ENCODE measurements around the gene TAPBP. TPM values are rescaled to one million over a fixed set of nuclear protein-coding genes. Genes with fewer than 3 reads are reported as not detected.
A peak's percentile ranks its signal among the peaks of the same experiment; 100 is the strongest.
"Not testable (repeated sequence)": the region's sequence is repeated elsewhere in the genome, so short reads cannot be mapped to it uniquely, and the experiment has no call there.

TAPBP gene
- total RNA-seq, 1 donor from 2014 or later: 1.7 TPM

DNA sequence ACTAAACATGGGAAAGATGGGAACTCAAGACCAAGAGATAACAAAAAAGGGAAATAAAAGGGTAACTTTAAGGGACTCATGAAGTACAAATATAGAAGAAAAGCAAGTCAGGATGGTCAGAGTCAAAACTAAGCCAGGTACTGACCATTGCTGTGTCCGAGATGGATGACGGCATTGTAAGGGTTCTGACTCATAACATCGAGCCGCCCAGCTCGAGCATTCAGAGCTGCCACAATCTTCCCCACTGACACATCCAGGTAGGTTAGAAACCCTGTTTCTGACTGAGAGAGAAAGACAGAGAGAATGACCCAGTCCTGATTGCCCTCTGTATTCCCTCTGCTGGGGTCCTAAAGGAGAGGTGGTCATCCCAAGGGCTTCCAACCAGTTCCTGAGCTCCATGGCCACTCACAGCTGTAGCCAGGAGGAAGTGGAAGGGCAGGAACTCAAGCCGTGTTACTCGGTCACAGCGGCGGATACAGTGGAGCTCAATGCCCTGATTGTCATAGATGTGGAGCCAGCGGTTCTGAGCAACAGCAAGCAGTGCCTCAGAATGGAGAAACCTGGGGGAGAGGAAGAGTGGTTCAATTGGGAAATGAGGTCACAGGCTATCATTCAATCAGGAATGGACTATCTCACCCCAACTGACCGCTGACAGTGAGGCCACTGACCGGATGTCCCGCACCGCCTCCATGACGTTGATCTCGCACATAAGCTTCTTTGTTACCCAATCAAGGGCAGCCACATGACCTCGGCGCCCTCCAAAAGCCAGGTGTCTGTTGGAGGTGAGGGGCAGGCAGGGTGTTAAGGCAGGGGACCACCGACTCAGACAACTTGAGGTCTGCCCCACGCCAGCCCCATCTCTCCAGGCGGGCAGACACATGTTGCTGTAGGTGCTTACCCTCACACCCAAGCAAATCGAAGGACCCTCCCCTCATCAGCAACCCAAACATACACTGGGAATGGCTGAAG is 26.6 kb downstream of the TAPBP start:
- Mint-ChIP-seq H3K36me3 (peaks cover 12% of the 10 kb centered on the region), H3K4me3 (peak overlapping the region; percentile 99), H3K27ac (no peak overlapping the region), H3K4me1 (peaks cover 31% of the 10 kb centered on the region), H3K27me3 (ENCODE audit: insufficient read depth, low read depth) (peaks cover 5% of the 10 kb centered on the region), H3K9me3 (no peaks in the 10 kb centered on the region)
- Histone ChIP-seq H3K4me3 (no peak overlapping the region), H3K79me2 (ENCODE audit: low read depth) (peaks cover 29% of the 10 kb centered on the region), H3K36me3 (no peaks in the 10 kb centered on the region), H3K27me3 (no peaks in the 10 kb centered on the region), H2AFZ (replicated peaks) (no peak overlapping the region), H3K4me1 (peaks cover 9% of the 10 kb centered on the region), H3K9me3 (ENCODE audit: low read depth) (no peaks in the 10 kb centered on the region), H3K27ac (no peak overlapping the region), H3F3A (ENCODE audit: low read depth) (peaks cover 6% of the 10 kb centered on the region), H3K4me2 (no peak overlapping the region), H4K20me1 (ENCODE audit: low read depth) (peaks cover 4% of the 10 kb centered on the region), H3K9ac (no peak overlapping the region)
- TF ChIP-seq EZH2 (IDR thresholded peaks at IDR 0.05): no peak
- TF ChIP-seq EZH2phosphoT487 (IDR thresholded peaks at IDR 0.05): no peak
- TF ChIP-seq, protein P1, sequence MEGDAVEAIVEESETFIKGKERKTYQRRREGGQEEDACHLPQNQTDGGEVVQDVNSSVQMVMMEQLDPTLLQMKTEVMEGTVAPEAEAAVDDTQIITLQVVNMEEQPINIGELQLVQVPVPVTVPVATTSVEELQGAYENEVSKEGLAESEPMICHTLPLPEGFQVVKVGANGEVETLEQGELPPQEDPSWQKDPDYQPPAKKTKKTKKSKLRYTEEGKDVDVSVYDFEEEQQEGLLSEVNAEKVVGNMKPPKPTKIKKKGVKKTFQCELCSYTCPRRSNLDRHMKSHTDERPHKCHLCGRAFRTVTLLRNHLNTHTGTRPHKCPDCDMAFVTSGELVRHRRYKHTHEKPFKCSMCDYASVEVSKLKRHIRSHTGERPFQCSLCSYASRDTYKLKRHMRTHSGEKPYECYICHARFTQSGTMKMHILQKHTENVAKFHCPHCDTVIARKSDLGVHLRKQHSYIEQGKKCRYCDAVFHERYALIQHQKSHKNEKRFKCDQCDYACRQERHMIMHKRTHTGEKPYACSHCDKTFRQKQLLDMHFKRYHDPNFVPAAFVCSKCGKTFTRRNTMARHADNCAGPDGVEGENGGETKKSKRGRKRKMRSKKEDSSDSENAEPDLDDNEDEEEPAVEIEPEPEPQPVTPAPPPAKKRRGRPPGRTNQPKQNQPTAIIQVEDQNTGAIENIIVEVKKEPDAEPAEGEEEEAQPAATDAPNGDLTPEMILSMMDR (IDR thresholded peaks at IDR 0.05): no peak
- DNase-seq (ENCODE audit: low spot score): no peak

DNA sequence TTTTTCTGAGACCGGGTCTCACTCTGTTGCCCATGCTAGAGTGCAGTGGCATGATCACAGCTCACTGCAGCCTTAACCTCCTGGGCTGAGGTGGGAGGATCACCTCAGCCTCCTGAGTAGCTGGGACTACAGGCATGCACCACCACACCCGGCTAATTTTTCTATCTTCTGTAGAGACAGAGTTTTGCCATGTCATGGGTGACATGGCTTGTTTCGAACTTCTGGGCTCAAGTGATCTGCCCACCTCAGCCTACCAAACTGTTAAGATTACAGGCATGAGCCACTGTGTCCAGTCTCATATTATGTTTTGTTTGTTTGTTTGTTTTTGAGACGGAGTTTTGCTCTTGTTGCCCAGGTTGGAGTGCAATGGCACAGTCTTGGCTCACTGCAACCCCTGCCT is 28.7 kb downstream of the TAPBP start:
- not testable (repeated sequence) for H3K4me3 Mint-ChIP-seq; H3K4me1 ChIP-seq; H3K27me3 Mint-ChIP-seq (ENCODE audit: insufficient read depth, low read depth); H3K9ac ChIP-seq; H3F3A ChIP-seq (ENCODE audit: low read depth); H3K4me2 ChIP-seq; H3K9me3 Mint-ChIP-seq; H3K9me3 ChIP-seq (ENCODE audit: low read depth); H3K27me3 ChIP-seq; H2AFZ ChIP-seq (replicated peaks); H3K27ac Mint-ChIP-seq; H3K4me3 ChIP-seq; H3K27ac ChIP-seq; H3K36me3 ChIP-seq; DNase-seq (ENCODE audit: low spot score); H4K20me1 ChIP-seq (ENCODE audit: low read depth)
- Mint-ChIP-seq H3K36me3 (peaks cover 12% of the 10 kb centered on the region), H3K4me1 (peaks cover 21% of the 10 kb centered on the region)
- peaks cover 16% of the 10 kb centered on the region for H3K79me2 ChIP-seq (ENCODE audit: low read depth)

DNA sequence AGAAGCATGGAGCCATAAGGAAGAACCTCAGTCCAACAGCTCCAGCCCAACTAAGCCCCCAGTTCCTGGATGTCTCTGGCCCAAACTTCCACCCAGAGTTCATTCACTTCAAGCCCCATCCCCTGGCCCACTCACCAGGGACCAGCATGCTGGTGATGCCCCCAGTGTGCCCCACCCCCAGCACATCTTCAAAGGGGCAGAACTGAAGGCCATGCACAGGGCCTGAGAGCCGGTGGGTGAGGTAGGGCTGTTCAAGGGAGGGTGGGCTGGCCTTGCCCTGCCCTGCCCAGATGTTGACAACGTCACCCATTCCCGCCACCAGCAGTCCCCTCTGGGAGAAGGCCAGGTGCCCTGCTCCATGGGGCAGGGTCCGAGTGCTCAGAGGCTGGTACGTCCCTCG is 33.3 kb downstream of the TAPBP start:
- Histone ChIP-seq H3F3A (ENCODE audit: low read depth) (peaks cover 32% of the 10 kb centered on the region), H3K27ac (no peak overlapping the region), H4K20me1 (ENCODE audit: low read depth) (peaks cover 33% of the 10 kb centered on the region), H3K9ac (no peak overlapping the region), H3K27me3 (no peaks in the 10 kb centered on the region), H3K36me3 (no peaks in the 10 kb centered on the region), H3K79me2 (ENCODE audit: low read depth) (peaks cover 6% of the 10 kb centered on the region), H3K9me3 (ENCODE audit: low read depth) (no peaks in the 10 kb centered on the region), H2AFZ (replicated peaks) (no peak overlapping the region), H3K4me3 (no peak overlapping the region), H3K4me2 (no peak overlapping the region), H3K4me1 (peaks cover 11% of the 10 kb centered on the region)
- peaks cover 5% of the 10 kb centered on the region for H3K36me3 Mint-ChIP-seq
- peaks cover 5% of the 10 kb centered on the region for H3K27me3 Mint-ChIP-seq (ENCODE audit: insufficient read depth, low read depth)
- H3K4me1 Mint-ChIP-seq: peaks cover 16% of the 10 kb centered on the region
- H3K4me3 Mint-ChIP-seq: no peak overlapping the region
- no peaks in the 10 kb centered on the region for H3K9me3 Mint-ChIP-seq
- TF ChIP-seq EZH2 (IDR thresholded peaks at IDR 0.05) (no peak), EZH2phosphoT487 (IDR thresholded peaks at IDR 0.05) (no peak)
- H3K27ac Mint-ChIP-seq: no peak overlapping the region
- DNase-seq (ENCODE audit: low spot score): no peak

DNA sequence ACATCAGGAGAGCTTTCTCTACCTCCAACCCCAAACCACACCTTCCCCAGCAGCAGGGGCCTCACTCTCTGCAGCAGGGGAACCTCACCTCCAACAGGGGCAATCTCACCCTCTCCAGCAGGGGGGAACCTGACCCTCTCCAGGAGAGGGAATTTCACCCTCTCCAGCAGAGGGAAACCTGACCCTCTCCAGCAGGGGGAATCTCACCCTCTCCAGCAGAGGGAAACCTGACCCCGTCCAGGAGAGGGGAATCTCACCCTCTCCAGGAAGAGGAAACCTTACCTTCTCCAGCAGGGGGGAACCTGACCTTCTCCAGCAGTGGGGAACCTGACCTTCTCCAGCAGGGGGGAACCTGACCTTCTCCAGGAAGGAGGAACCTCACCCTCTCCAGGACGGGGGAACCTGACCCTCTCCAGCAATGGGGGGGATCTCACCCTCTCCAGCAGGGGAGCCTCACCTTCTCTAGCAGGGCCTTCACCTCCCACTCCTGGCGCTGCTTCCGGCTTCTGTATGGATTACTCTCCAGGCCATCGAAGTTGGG is 33.8 kb downstream of the TAPBP start:
- no peak overlapping the region for H3K27ac ChIP-seq

More for the DNA sequence above, 33.8 kb downstream of the TAPBP start:
- peaks cover 5% of the 10 kb centered on the region for H3K36me3 Mint-ChIP-seq
- H3K27me3 Mint-ChIP-seq (ENCODE audit: insufficient read depth, low read depth): peaks cover 5% of the 10 kb centered on the region
- H3K27me3 ChIP-seq: no peaks in the 10 kb centered on the region
- no peak overlapping the region for H3K9ac ChIP-seq
- H3K27ac Mint-ChIP-seq: no peak overlapping the region
- no peak overlapping the region for H3K4me3 Mint-ChIP-seq
- no peak overlapping the region for H2AFZ ChIP-seq (replicated peaks)
- no peaks in the 10 kb centered on the region for H3K9me3 ChIP-seq (ENCODE audit: low read depth)
- no peak overlapping the region for H3K4me2 ChIP-seq
- H3K4me1 Mint-ChIP-seq: peaks cover 21% of the 10 kb centered on the region
- H4K20me1 ChIP-seq (ENCODE audit: low read depth): peaks cover 38% of the 10 kb centered on the region
- no peaks in the 10 kb centered on the region for H3K9me3 Mint-ChIP-seq
- peaks cover 16% of the 10 kb centered on the region for H3K4me1 ChIP-seq
- peak; percentile 56 for DNase-seq (ENCODE audit: low spot score)
- peaks cover 37% of the 10 kb centered on the region for H3F3A ChIP-seq (ENCODE audit: low read depth)
- H3K4me3 ChIP-seq: no peak overlapping the region
- H3K79me2 ChIP-seq (ENCODE audit: low read depth): peaks cover 11% of the 10 kb centered on the region
- H3K36me3 ChIP-seq: no peaks in the 10 kb centered on the region
- TF ChIP-seq EZH2phosphoT487 (IDR thresholded peaks at IDR 0.05): no peak
- TF ChIP-seq, protein P1 (IDR thresholded peaks at IDR 0.05): peak; percentile 52

All from neural progenitor cell (in vitro differentiated cells).